Prostate gland (tissue), 2 donors: ENCODE results near the gene KPNA3. TPM values are rescaled to one million over a fixed set of nuclear protein-coding genes. Genes with fewer than 3 reads are reported as not detected.
A peak's percentile ranks its signal among the peaks of the same experiment; 100 is the strongest.
"Not testable (repeated sequence)": the region's sequence is repeated elsewhere in the genome, so short reads cannot be mapped to it uniquely, and the experiment has no call there.

ENCODE experiments used
- DNase-seq: peaks from one replicate; pipeline ENCODE4 v3.0.0-alpha.2; 2019; ENCODE audit warnings: low spot score
- H3K27ac ChIP-seq, 2 donors: fragments of 200-600 bp; sonication (generic); 2 replicates each; pipeline ENCODE4 v1.5.1; 2017 to 2019
- H3K27me3 ChIP-seq: fragments of 200-600 bp; sonication (generic); replicated peaks from 2 replicates; pipeline ENCODE4 v1.5.1; 2019; ENCODE audit not compliant: insufficient read depth
- H3K36me3 ChIP-seq, 2 donors: fragments of 200-600 bp; sonication (generic); 1 replicate in 1 of 2; 2 replicates in 1 of 2; pipeline versions ENCODE4 v1.5.1 to v1.8.1; 2017 to 2019
- H3K4me1 ChIP-seq: fragments of 200-600 bp; sonication (generic); replicated peaks from 2 replicates; pipeline ENCODE4 v1.5.1; 2019
- H3K4me3 ChIP-seq, 2 donors: fragments of 200-600 bp; sonication (generic); 2 replicates each; pipeline ENCODE4 v1.5.1; 2017 to 2019
- H3K9me3 ChIP-seq: fragments of 200-600 bp; sonication (generic); 2 replicates; pipeline ENCODE4 v1.5.1; 2017
- POLR2A ChIP-seq: fragments of 450-650 bp; IDR thresholded peaks from one replicate; pipeline ENCODE4 v1.6.1; 2016; ENCODE audit warnings: antibody characterized with exemption, mild to moderate bottlenecking
- POLR2AphosphoS5 ChIP-seq: sonication (generic); formaldehyde crosslinking; IDR thresholded peaks from one replicate; pipeline ENCODE4 v1.6.1; 2017; ENCODE audit warnings: antibody characterized with exemption
- WGBS: methylation state at CpG from one replicate; pipeline ENCODE4 v1.1.5; 2018; 5-methylcytosine and 5-hydroxymethylcytosine counted together
- intact Hi-C: fragments of 100-400 bp; cut with DNase I; formaldehyde crosslinking; loops from one replicate; pipeline ENCODE4 v1.14.2; 2022
- total RNA-seq, 2 donors: library from RNA; depleted of rRNA; stranded (reverse); fragments of >200 nt; gene quantifications; one replicate each; pipeline ENCODE4 v1.1.0, GENCODE V29; 2016
- TF ChIP-seq, protein P1 (sequence below), 4 experiments: fragments of 200-600 bp in 2 of 4; fragments of 450-650 bp in 2 of 4; sonication (generic) in 2 of 4; IDR thresholded peaks; 1 replicate in 3 of 4; 2 replicates in 1 of 4; pipeline ENCODE4 v1.5.1; 2016 to 2019; ENCODE audit warnings: antibody characterized with exemption in 4 of 4, mild to moderate bottlenecking in 2 of 4, moderate library complexity in 2 of 4

The KPNA3 gene
- total RNA-seq, 2 donors from 2014 or later, result 16.9 to 26.4 TPM

- H3K27ac ChIP-seq, result no peak overlapping the region
- no peaks in the 10 kb centered on the region for H3K4me1 ChIP-seq
- TF ChIP-seq POLR2A, result no peak
- no peak for TF ChIP-seq POLR2AphosphoS5
- TF ChIP-seq, protein P1, sequence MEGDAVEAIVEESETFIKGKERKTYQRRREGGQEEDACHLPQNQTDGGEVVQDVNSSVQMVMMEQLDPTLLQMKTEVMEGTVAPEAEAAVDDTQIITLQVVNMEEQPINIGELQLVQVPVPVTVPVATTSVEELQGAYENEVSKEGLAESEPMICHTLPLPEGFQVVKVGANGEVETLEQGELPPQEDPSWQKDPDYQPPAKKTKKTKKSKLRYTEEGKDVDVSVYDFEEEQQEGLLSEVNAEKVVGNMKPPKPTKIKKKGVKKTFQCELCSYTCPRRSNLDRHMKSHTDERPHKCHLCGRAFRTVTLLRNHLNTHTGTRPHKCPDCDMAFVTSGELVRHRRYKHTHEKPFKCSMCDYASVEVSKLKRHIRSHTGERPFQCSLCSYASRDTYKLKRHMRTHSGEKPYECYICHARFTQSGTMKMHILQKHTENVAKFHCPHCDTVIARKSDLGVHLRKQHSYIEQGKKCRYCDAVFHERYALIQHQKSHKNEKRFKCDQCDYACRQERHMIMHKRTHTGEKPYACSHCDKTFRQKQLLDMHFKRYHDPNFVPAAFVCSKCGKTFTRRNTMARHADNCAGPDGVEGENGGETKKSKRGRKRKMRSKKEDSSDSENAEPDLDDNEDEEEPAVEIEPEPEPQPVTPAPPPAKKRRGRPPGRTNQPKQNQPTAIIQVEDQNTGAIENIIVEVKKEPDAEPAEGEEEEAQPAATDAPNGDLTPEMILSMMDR (IDR thresholded peaks at IDR 0.05), result no peak
- DNase-seq, result no peak
- H3K9me3 ChIP-seq, result no peaks in the 10 kb centered on the region
- intact Hi-C loops, result no loop called here
- H3K4me3 ChIP-seq, result no peak overlapping the region
- no peaks in the 10 kb centered on the region for H3K36me3 ChIP-seq
- H3K27me3 ChIP-seq, result no peaks in the 10 kb centered on the region
Measured at GRCh38 chr13:49776871-49777270, 15.6 kb downstream of the KPNA3 start.

- Histone ChIP-seq H3K4me3 (no peak overlapping the region), H3K27me3 (no peaks in the 10 kb centered on the region), H3K36me3 (no peaks in the 10 kb centered on the region), H3K9me3 (no peaks in the 10 kb centered on the region), H3K27ac (no peak overlapping the region), H3K4me1 (no peaks in the 10 kb centered on the region)
- TF ChIP-seq POLR2A, result no peak
- TF ChIP-seq, protein P1 (IDR thresholded peaks at IDR 0.05), result no peak
- TF ChIP-seq POLR2AphosphoS5, result no peak
- intact Hi-C loops, result no loop called here
- WGBS, result 96% methylated on average over 2 of the region's 2 CpGs
- DNase-seq, result no peak
Measured at GRCh38 chr13:49774376-49775005, 18.0 kb downstream of the KPNA3 start.

GRCh38 chr13:49772828-49773227 lies 19.7 kb downstream of the KPNA3 start:
- H3K27me3 ChIP-seq, result no peaks in the 10 kb centered on the region
- intact Hi-C loops, result no loop called here
- H3K27ac ChIP-seq, result no peak overlapping the region
- H3K36me3 ChIP-seq, result no peaks in the 10 kb centered on the region
- H3K4me3 ChIP-seq, result no peak overlapping the region
- 85% methylated on average over 2 of the region's 2 CpGs for WGBS
- TF ChIP-seq, protein P1 (IDR thresholded peaks at IDR 0.05), result no peak
- TF ChIP-seq POLR2A, result no peak
- TF ChIP-seq POLR2AphosphoS5, result peak; percentile 33
- H3K4me1 ChIP-seq, result no peaks in the 10 kb centered on the region
- no peaks in the 10 kb centered on the region for H3K9me3 ChIP-seq
- DNase-seq, result no peak

GRCh38 chr13:49761811-49762210 lies 30.7 kb downstream of the KPNA3 start:
- H3K27me3 ChIP-seq, H3K27ac ChIP-seq, H3K4me3 ChIP-seq, intact Hi-C loops, DNase-seq, H3K9me3 ChIP-seq, H3K36me3 ChIP-seq, H3K4me1 ChIP-seq: not testable (repeated sequence)
- 98% methylated on average over 20 of the region's 32 CpGs for WGBS

DNA sequence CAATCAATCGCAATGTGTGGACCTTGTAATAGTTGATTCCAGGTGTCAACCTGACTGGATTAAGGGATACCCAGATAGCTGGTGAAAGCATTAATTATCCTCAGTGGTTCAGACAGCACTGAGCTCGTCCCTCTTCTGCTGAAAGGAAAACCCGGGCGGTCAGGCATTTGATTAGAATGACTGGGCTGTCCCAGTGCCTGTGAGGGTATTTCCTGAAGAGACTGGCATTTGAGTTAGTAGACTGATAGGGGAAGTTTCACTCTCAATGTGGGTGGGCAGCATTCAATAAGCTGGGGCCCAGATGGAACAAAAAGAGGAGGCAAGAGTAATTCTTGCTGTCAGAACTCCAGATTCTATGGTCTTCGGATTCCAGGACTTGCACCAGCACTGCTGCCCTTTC lies 31.9 kb downstream of the KPNA3 start:
- TF ChIP-seq, protein P1 (IDR thresholded peaks at IDR 0.05), result no peak
- no peak for TF ChIP-seq POLR2A
- TF ChIP-seq POLR2AphosphoS5, result no peak
- no peak for DNase-seq
- no peaks in the 10 kb centered on the region for H3K4me1 ChIP-seq
- no peaks in the 10 kb centered on the region for H3K36me3 ChIP-seq
- no peaks in the 10 kb centered on the region for H3K27me3 ChIP-seq
- intact Hi-C loops, result no loop called here
- H3K27ac ChIP-seq, result no peak overlapping the region
- WGBS, result 95% methylated on average over 5 of the region's 5 CpGs
- H3K9me3 ChIP-seq, result no peaks in the 10 kb centered on the region
- no peak overlapping the region for H3K4me3 ChIP-seq
